Measurements from ENCODE around the gene RNF181. TPM values are rescaled to one million over a fixed set of nuclear protein-coding genes. Genes with fewer than 3 reads are reported as not detected.
A peak's percentile ranks its signal among the peaks of the same experiment; 100 is the strongest.

RNF181 gene
- total and polyA plus RNA-seq, 2 of the 8 experiments (the other 6 are each of a cell fraction or from before 2014, with no cell fraction given), result 97.2 to 514 TPM

GRCh38 chr2:85595301-85596025 lies at the start of gene RNF181 (continued):
- peak; percentile 91 for TF ChIP-seq SAP30 (IDR thresholded peaks at IDR 0.05; ENCODE audit: insufficient read depth, insufficient replicate concordance, low read length)
- TF ChIP-seq GTF2F1 (IDR thresholded peaks at IDR 0.05; ENCODE audit: borderline replicate concordance, low read depth, low read length), result no peak
- TF ChIP-seq SP4 (IDR thresholded peaks at IDR 0.05; ENCODE audit: low read length), result 0 out of 2 replicates have a peak, but pooled peaks have one; percentile 43
- TF ChIP-seq POLR2A (IDR thresholded peaks at IDR 0.05; ENCODE audit: control extremely low read depth in 1 of 2, low read depth in 2 of 2, low read length in 2 of 2), result peak; percentile 78 to 84
- 0 out of 4 replicates have a peak, but pooled peaks have one; percentile 33 to 68 for TF ChIP-seq HDAC2 (IDR thresholded peaks at IDR 0.05; ENCODE audit: borderline replicate concordance in 1 of 2, low read depth in 2 of 2, low read length in 2 of 2)
- no peak for TF ChIP-seq GABPA (IDR thresholded peaks at IDR 0.05; ENCODE audit: borderline replicate concordance, insufficient read depth, low read length)
- peak; percentile 81 for TF ChIP-seq POLR2AphosphoS5 (IDR thresholded peaks at IDR 0.05; ENCODE audit: low read depth, low read length)
- no peak for TF ChIP-seq TCF12 (IDR thresholded peaks at IDR 0.05; ENCODE audit: low read depth, low read length)
- TF ChIP-seq USF2 (IDR thresholded peaks at IDR 0.05; ENCODE audit: low read length), result peak; percentile 86
- TF ChIP-seq TAF7 (optimal IDR thresholded peaks at IDR 0.05; ENCODE audit: borderline replicate concordance, low read depth, low read length), result peak; percentile 54
- no peak for TF ChIP-seq RNF2 (IDR thresholded peaks at IDR 0.05; ENCODE audit: borderline replicate concordance, low read depth, low read length, missing control alignments, poor library complexity, severe bottlenecking)
- no peak for TF ChIP-seq SRF (IDR thresholded peaks at IDR 0.05; ENCODE audit: low read depth, low read length)
- peak in 1 of 2 experiments; percentile 86; a peak in 2 of 4 replicates for TF ChIP-seq SIN3A (conservative IDR thresholded peaks at IDR 0.05 in 1 of 2, IDR thresholded peaks at IDR 0.05 in 1 of 2; ENCODE audit: low read depth in 1 of 2, low read length in 2 of 2)
- peak; percentile 44 for TF ChIP-seq MAX (IDR thresholded peaks at IDR 0.05)
- TF ChIP-seq TBP (IDR thresholded peaks at IDR 0.05; ENCODE audit: low read depth, low read length), result peak; percentile 75; the same call in 1 of the 2 replicates
- peak; percentile 17; the same call in 1 of the 2 replicates for TF ChIP-seq SP2 (IDR thresholded peaks at IDR 0.05; ENCODE audit: low read length)
- TF ChIP-seq TEAD4 (IDR thresholded peaks at IDR 0.05; ENCODE audit: low read depth, low read length), result no peak
- peak; percentile 25 for TF ChIP-seq ASH2L (IDR thresholded peaks at IDR 0.05; ENCODE audit: low read length)
- TF ChIP-seq PHF8 (conservative IDR thresholded peaks at IDR 0.05; ENCODE audit: low read depth, low read length), result peak; percentile 80
- TF ChIP-seq CREB1 (IDR thresholded peaks at IDR 0.05), result 0 out of 2 replicates have a peak, but pooled peaks have one; percentile 11
- no peak for TF ChIP-seq SIRT6 (IDR thresholded peaks at IDR 0.05; ENCODE audit: low read length)

Measured in H1 (cell line).